Measurements from ENCODE around the gene PIEZO1.

Gene PIEZO1

GRCh38 chr16:88822281-88823040 lies 37.4 kb upstream of the PIEZO1 start:
- Histone ChIP-seq H3K4me1 (ENCODE audit: control insufficient read depth, insufficient read depth, low read length) (no peaks in the 10 kb centered on the region), H3K9ac (ENCODE audit: low read length) (no peak overlapping the region), H3K27ac (ENCODE audit: low read depth, low read length) (no peak overlapping the region), H3K36me3 (ENCODE audit: control insufficient read depth, insufficient read depth, low read length) (peaks cover 14% of the 10 kb centered on the region), H3K27me3 (ENCODE audit: control insufficient read depth, insufficient read depth, low read length) (no peaks in the 10 kb centered on the region), H3K4me3 (ENCODE audit: low read length) (no peak overlapping the region)

- H3K27me3 ChIP-seq (ENCODE audit: control insufficient read depth, insufficient read depth, low read length) = no peaks in the 10 kb centered on the region
- H3K9ac ChIP-seq (ENCODE audit: low read length) = no peak overlapping the region
- H3K36me3 ChIP-seq (ENCODE audit: control insufficient read depth, insufficient read depth, low read length) = peaks cover 14% of the 10 kb centered on the region
- no peaks in the 10 kb centered on the region for H3K4me1 ChIP-seq (ENCODE audit: control insufficient read depth, insufficient read depth, low read length)
- H3K4me3 ChIP-seq (ENCODE audit: low read length) = no peak overlapping the region
- H3K27ac ChIP-seq (ENCODE audit: low read depth, low read length) = no peak overlapping the region
Measured at GRCh38 chr16:88821168-88821850, 36.3 kb upstream of the PIEZO1 start.

GRCh38 chr16:88820385-88821025 lies 35.5 kb upstream of the PIEZO1 start:
- H3K36me3 ChIP-seq (ENCODE audit: control insufficient read depth, insufficient read depth, low read length) = peaks cover 14% of the 10 kb centered on the region
- no peak overlapping the region for H3K9ac ChIP-seq (ENCODE audit: low read length)
- no peaks in the 10 kb centered on the region for H3K4me1 ChIP-seq (ENCODE audit: control insufficient read depth, insufficient read depth, low read length)
- H3K27me3 ChIP-seq (ENCODE audit: control insufficient read depth, insufficient read depth, low read length) = no peaks in the 10 kb centered on the region
- no peak overlapping the region for H3K4me3 ChIP-seq (ENCODE audit: low read length)
- H3K27ac ChIP-seq (ENCODE audit: low read depth, low read length) = no peak overlapping the region

DNA sequence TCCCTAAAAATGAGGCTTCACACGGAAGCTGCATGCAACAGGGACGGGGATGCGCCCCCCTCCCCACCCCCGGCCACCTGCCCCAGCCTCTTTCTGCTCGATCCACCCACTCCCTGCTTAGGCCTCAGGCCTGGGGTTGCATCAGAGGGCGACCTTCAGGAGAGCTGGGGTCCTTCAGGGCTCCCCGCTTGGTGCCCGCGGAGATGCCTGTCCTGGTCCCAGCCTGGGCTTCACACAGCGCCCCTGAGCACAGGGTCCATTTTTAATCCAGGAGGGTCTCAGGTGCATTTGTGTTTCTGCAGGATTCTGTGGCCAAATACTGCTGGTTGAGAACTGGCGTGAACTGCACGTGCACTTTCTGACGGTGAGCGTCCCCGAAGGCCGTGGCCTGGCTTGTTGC lies 34.1 kb upstream of the PIEZO1 start:
- Histone ChIP-seq H3K27ac (ENCODE audit: low read depth, low read length) (no peak overlapping the region), H3K27me3 (ENCODE audit: control insufficient read depth, insufficient read depth, low read length) (no peaks in the 10 kb centered on the region), H3K36me3 (ENCODE audit: control insufficient read depth, insufficient read depth, low read length) (peaks cover 14% of the 10 kb centered on the region), H3K4me1 (ENCODE audit: control insufficient read depth, insufficient read depth, low read length) (no peaks in the 10 kb centered on the region), H3K9ac (ENCODE audit: low read length) (no peak overlapping the region), H3K4me3 (ENCODE audit: low read length) (no peak overlapping the region)

DNA sequence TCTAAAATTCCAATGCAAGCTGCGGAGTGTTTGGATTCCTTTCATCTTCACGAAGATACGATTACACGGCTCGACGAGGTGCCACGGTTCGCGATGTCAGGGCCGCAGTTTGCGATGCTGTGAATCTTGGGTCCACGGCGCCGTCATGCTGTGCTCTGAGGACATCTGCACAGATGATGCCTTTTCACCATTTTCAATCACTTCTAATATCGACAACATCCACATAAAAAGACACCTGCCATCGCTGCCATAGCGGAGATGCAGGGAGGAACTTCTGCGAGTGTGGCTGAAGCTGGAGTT lies 33.5 kb upstream of the PIEZO1 start:
- Histone ChIP-seq H3K4me3 (ENCODE audit: low read length) (no peak overlapping the region), H3K27me3 (ENCODE audit: control insufficient read depth, insufficient read depth, low read length) (no peaks in the 10 kb centered on the region), H3K9ac (ENCODE audit: low read length) (no peak overlapping the region), H3K27ac (ENCODE audit: low read depth, low read length) (no peak overlapping the region), H3K36me3 (ENCODE audit: control insufficient read depth, insufficient read depth, low read length) (peaks cover 14% of the 10 kb centered on the region), H3K4me1 (ENCODE audit: control insufficient read depth, insufficient read depth, low read length) (no peaks in the 10 kb centered on the region)

GRCh38 chr16:88817785-88818574 lies 33.0 kb upstream of the PIEZO1 start:
- H3K4me3 ChIP-seq (ENCODE audit: low read length) = no peak overlapping the region
- no peak overlapping the region for H3K27ac ChIP-seq (ENCODE audit: low read depth, low read length)
- peaks cover 12% of the 10 kb centered on the region for H3K36me3 ChIP-seq (ENCODE audit: control insufficient read depth, insufficient read depth, low read length)
- H3K9ac ChIP-seq (ENCODE audit: low read length) = no peak overlapping the region
- H3K4me1 ChIP-seq (ENCODE audit: control insufficient read depth, insufficient read depth, low read length) = no peaks in the 10 kb centered on the region
- no peaks in the 10 kb centered on the region for H3K27me3 ChIP-seq (ENCODE audit: control insufficient read depth, insufficient read depth, low read length)

DNA sequence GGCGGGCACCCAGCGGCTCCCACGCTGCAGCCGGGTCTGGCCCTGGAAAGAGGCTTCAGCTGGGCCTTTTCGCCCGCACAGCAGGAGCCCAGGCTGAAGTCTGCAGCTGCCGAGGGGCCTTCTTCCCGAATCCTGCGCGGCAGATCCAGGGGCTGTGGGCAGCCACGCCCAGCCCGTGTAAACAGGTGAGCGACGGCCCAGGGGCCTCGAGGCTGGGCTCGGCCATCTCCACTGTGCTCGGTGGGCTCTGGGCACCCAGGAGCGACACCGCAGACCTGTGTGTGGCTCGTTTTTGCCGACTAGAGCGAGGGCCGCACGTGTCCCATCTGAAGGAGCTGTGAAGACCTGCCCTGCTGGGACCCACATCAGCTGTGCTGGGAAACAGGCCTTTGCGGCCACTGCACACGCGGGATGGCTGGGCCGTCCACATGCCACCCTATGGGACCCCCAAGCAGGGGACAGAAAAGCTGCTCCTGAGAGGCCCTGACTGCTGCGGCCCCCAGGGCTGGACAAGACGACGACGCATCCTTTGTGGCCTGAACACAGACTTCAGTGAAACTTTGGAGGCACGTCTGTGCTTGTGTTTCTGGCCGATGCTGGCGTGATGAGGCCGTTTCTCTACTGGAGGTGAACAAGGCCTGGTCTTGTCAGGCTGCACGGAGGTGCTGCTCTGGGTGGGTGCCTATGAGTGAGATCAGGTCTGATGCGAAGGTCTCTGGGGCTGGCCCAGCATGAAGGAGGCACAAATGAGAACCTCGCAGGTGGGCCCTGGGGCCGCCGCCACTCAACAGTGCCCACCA lies 31.9 kb upstream of the PIEZO1 start:
- Histone ChIP-seq H3K27ac (ENCODE audit: low read depth, low read length) (no peak overlapping the region), H3K4me3 (ENCODE audit: low read length) (no peak overlapping the region), H3K36me3 (ENCODE audit: control insufficient read depth, insufficient read depth, low read length) (peaks cover 4% of the 10 kb centered on the region), H3K9ac (ENCODE audit: low read length) (no peak overlapping the region), H3K27me3 (ENCODE audit: control insufficient read depth, insufficient read depth, low read length) (no peaks in the 10 kb centered on the region), H3K4me1 (ENCODE audit: control insufficient read depth, insufficient read depth, low read length) (no peaks in the 10 kb centered on the region)

- Histone ChIP-seq H3K9ac (ENCODE audit: low read length) (no peak overlapping the region), H3K4me1 (ENCODE audit: control insufficient read depth, insufficient read depth, low read length) (peaks cover 1% of the 10 kb centered on the region), H3K27ac (ENCODE audit: low read depth, low read length) (no peak overlapping the region), H3K36me3 (ENCODE audit: control insufficient read depth, insufficient read depth, low read length) (no peaks in the 10 kb centered on the region), H3K27me3 (ENCODE audit: control insufficient read depth, insufficient read depth, low read length) (no peaks in the 10 kb centered on the region), H3K4me3 (ENCODE audit: low read length) (no peak overlapping the region)
Measured at GRCh38 chr16:88815901-88816589, 31.0 kb upstream of the PIEZO1 start.

DNA sequence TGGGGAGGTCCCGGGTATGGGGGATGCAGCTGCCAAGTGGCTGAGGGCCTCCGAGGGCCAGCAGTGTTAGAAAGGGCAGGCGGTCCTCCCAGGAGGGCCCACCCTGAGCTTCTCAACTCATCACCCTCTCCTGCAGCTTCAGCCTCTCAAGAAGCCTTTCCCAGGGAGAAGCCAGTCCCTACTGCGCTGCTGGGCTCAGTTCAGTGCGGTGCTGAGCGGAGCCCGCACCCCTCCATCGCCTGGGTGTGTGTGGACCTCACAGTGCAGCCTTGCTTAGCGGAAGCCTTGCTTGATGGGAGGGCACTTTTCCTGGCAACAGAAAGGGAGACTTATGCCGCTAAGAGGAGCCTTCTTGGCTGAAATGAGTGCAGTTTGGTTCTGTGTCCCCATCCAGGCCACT lies 30.2 kb upstream of the PIEZO1 start:
- peaks cover 9% of the 10 kb centered on the region for H3K4me1 ChIP-seq (ENCODE audit: control insufficient read depth, insufficient read depth, low read length)
- no peaks in the 10 kb centered on the region for H3K27me3 ChIP-seq (ENCODE audit: control insufficient read depth, insufficient read depth, low read length)
- no peak overlapping the region for H3K4me3 ChIP-seq (ENCODE audit: low read length)
- no peak overlapping the region for H3K9ac ChIP-seq (ENCODE audit: low read length)
- no peaks in the 10 kb centered on the region for H3K36me3 ChIP-seq (ENCODE audit: control insufficient read depth, insufficient read depth, low read length)
- H3K27ac ChIP-seq (ENCODE audit: low read depth, low read length) = no peak overlapping the region

DNA sequence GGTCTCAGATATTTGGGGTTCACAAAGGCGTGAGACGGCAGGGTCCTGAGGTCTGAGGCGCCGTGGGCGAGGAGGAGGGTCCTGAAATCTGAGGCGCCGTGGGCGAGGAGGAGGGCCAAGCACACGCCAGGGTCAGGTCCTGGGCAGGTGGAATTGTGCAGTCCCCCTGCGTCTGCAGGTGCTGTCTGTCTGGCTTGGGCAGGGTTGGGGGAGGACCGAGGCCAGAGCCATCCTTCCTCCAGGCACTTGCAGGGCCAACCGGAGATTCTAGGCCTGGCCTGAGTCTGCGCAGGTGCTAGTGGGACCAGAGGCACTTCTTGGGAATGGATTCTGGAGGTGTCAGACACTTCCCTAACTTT lies 29.1 kb upstream of the PIEZO1 start:
- peaks cover 14% of the 10 kb centered on the region for H3K4me1 ChIP-seq (ENCODE audit: control insufficient read depth, insufficient read depth, low read length)
- H3K9ac ChIP-seq (ENCODE audit: low read length) = no peak overlapping the region
- no peak overlapping the region for H3K27ac ChIP-seq (ENCODE audit: low read depth, low read length)
- H3K36me3 ChIP-seq (ENCODE audit: control insufficient read depth, insufficient read depth, low read length) = peaks cover 5% of the 10 kb centered on the region
- no peak overlapping the region for H3K4me3 ChIP-seq (ENCODE audit: low read length)
- no peaks in the 10 kb centered on the region for H3K27me3 ChIP-seq (ENCODE audit: control insufficient read depth, insufficient read depth, low read length)

- Histone ChIP-seq H3K36me3 (ENCODE audit: control insufficient read depth, insufficient read depth, low read length) (peaks cover 6% of the 10 kb centered on the region), H3K9ac (ENCODE audit: low read length) (no peak overlapping the region), H3K4me3 (ENCODE audit: low read length) (no peak overlapping the region), H3K27ac (ENCODE audit: low read depth, low read length) (no peak overlapping the region), H3K4me1 (ENCODE audit: control insufficient read depth, insufficient read depth, low read length) (peaks cover 14% of the 10 kb centered on the region), H3K27me3 (ENCODE audit: control insufficient read depth, insufficient read depth, low read length) (no peaks in the 10 kb centered on the region)
Measured at GRCh38 chr16:88813269-88814143, 28.5 kb upstream of the PIEZO1 start.

Measured in rectal smooth muscle tissue (tissue), 1 donor.